IPS-NIHi11 (cell line): ENCODE results near the gene DACH1.
A peak's percentile ranks its signal among the peaks of the same experiment; 100 is the strongest.

Source experiments
- DNase-seq: peaks from one replicate; pipeline ENCODE4 v3.0.0; 2012; ENCODE audit warnings: mixed read lengths, low spot score

Gene DACH1

GRCh38 chr13:71702253-71702652 lies 164.8 kb downstream of the DACH1 start:
- no peak for DNase-seq

DNA sequence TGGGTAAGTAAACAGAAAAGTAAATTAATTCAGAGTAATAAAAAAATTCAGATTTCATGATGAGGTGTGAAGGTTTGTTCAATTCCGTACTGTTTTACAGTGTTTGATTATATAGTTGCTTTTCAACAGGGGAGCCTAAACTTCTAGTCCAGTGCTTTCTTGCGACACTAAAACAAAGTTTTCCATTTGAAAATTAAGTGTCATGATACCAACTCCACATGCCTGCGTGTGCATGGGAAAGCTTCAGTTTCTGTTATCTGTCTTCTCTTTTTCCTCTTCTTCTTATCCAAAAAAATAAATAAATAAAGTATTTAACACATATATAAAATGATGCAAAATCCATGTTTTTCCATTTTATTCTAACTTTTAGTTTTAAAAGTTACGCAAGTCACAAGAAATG lies 165.3 kb downstream of the DACH1 start:
- no peak for DNase-seq

GRCh38 chr13:71699342-71699741 lies 167.7 kb downstream of the DACH1 start:
- no peak for DNase-seq

- no peak for DNase-seq
Measured at GRCh38 chr13:71695662-71696061, 171.3 kb downstream of the DACH1 start.

DNA sequence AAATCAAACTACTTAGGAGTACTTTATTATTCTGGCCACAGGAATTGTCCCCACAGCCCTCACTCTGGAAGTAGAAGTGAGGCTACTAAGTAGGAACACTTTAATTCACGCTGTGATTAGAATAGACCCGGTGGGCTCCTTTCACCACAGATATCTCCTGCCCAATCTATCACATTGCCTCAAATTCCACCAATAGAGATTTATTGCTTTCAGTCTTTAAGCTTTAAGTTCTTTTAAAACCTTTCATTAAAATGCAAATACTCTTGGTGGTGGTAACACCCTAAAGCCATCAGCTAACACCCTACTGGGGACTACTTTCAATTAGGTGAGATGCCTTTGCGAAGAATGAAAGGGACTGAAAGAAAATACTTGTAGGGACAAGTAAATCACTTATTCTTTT lies 181.9 kb downstream of the DACH1 start:
- DNase-seq, result peak; percentile 35

- DNase-seq, result no peak
Measured at GRCh38 chr13:71681901-71682613, 184.9 kb downstream of the DACH1 start.

- peak; percentile 27 for DNase-seq
Measured at GRCh38 chr13:71677124-71677523, 189.9 kb downstream of the DACH1 start.

GRCh38 chr13:71672512-71672911 lies 194.5 kb downstream of the DACH1 start:
- no peak for DNase-seq

- DNase-seq, result no peak
Measured at GRCh38 chr13:71663431-71663830, 203.6 kb downstream of the DACH1 start.

DNA sequence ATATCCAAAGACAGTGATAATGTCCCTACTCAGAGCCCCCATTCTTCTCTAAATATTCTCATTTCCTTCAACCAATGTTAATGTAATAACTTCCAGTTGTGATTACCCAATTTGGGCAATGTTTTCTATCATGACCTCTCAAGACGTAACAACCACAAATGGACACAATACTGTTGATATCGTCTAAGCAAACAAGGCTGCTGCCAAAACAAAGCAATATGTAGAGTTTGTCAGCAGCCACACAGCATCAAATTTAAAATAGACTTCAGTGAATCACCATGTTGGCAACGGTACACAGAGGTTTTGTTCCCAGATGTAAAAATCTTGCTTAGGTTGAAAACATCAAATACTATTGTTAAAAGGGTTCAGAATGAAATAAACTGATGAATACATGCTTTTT lies 205.1 kb downstream of the DACH1 start:
- DNase-seq, result no peak

GRCh38 chr13:71659404-71659803 lies 207.6 kb downstream of the DACH1 start:
- no peak for DNase-seq

GRCh38 chr13:71645467-71645866 lies 221.5 kb downstream of the DACH1 start:
- DNase-seq, result no peak

DNA sequence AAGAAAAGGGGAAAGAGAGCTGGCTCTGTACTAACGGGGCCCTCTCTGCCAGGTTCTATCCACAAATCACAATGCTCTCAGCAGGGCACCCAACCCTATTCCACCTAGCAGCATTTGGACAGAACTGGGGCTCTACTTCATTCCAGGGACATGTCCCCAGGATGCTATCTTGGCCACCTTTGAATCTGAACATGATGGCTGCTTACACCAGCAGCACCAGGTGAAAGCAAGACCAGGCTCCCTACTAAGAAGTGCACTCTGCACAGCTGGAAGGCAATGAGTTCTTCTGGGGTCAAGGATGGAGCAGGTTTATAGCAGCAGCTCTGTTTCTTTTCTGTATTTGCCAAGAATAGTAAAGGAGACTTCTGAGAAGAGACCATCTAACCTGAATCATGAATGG lies 222.4 kb downstream of the DACH1 start:
- DNase-seq, result no peak

GRCh38 chr13:71643448-71643860 lies 223.6 kb downstream of the DACH1 start:
- DNase-seq, result no peak

DNA sequence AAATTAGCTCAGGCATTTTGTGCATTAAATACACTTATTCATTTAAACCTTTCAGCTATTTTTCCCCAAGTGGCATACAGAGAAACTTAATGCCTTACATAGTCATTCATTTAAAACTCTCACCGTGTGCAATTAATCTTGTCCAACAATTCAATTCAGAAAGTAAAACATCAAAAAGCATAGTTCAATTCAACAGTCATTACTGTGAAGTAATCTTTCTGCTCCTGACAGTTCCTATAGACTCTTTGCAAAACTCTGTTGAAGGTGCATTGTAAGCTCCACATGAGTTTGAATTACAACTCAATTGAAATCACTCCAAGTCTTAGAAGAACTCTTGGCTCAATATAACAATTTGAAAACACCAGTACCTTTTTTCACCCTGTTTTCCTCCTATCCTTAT lies 228.3 kb downstream of the DACH1 start:
- DNase-seq, result no peak

GRCh38 chr13:71634602-71635443 lies 232.2 kb downstream of the DACH1 start:
- no peak for DNase-seq

DNA sequence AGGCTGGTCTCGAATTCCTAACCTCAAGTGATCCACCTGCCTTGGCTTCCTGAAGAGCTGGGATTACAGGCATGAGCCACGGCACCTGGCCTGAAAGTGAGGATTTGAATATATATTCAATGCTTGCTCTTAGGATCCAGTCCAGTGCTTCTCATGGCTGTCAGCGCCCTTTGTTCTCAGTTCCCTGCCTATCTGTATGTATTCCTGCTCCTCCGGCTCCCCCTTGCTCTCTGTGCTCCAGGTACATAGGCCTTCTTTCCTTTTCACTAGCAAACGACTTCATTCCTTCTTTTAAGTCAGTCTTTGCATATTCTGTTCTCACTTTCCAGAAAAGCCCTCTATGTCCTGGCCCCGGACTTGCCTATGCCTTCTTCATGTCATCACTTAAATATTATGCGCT lies 232.8 kb downstream of the DACH1 start:
- no peak for DNase-seq

- no peak for DNase-seq
Measured at GRCh38 chr13:71632721-71633120, 234.3 kb downstream of the DACH1 start.

- DNase-seq, result no peak
Measured at GRCh38 chr13:71632206-71632605, 234.8 kb downstream of the DACH1 start.

GRCh38 chr13:71629167-71629566 lies 237.8 kb downstream of the DACH1 start:
- no peak for DNase-seq

GRCh38 chr13:71626421-71627117 lies 240.4 kb downstream of the DACH1 start:
- no peak for DNase-seq

DNA sequence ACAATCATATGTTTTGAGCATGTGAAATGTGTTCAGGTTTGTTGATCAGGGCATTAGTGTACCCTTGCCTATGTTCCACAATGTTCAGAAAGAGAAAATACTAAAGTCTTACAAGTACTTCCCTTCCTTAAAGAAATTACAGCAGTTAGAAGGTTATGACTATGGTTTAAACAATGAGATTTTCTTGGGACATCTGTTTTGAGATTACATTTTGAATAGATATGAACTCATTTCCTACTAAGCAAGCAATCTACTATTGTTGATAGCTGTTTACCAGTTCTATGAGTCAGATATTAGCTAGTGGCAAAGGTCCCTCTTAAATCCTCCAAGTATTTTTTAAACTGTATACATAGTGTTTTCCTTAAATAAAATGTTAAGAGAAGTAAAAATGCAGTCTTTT lies 241.3 kb downstream of the DACH1 start:
- no peak for DNase-seq
